Endothelial cell of umbilical vein (primary cell): Measurements from ENCODE around the gene ETV6.

Experiments
- EZH2 ChIP-seq: IDR thresholded peaks from 2 replicates; pipeline ENCODE4 v1.6.1; 2012; ENCODE audit warnings: borderline replicate concordance, low read depth, mild to moderate bottlenecking, moderate library complexity, low read length, inconsistent platforms; ENCODE audit not compliant: severe bottlenecking
- FOS ChIP-seq: IDR thresholded peaks from 2 replicates; pipeline ENCODE4 v1.6.1; 2011; ENCODE audit warnings: mild to moderate bottlenecking, low read length, moderate library complexity, borderline replicate concordance; ENCODE audit not compliant: insufficient read depth
- JUN ChIP-seq: IDR thresholded peaks from 2 replicates; pipeline ENCODE4 v1.6.1; 2011; ENCODE audit warnings: borderline replicate concordance, low read depth; ENCODE audit not compliant: insufficient read length, insufficient read depth
- POLR2A ChIP-seq: IDR thresholded peaks from 2 replicates; pipeline ENCODE4 v1.6.1; 2012; ENCODE audit warnings: low read depth, mild to moderate bottlenecking, control low read depth, low read length
- POLR2AphosphoS5 ChIP-seq: IDR thresholded peaks from 2 replicates; pipeline ENCODE4 v1.6.1; 2012; ENCODE audit warnings: low read depth, mild to moderate bottlenecking, control low read depth, low read length, moderate library complexity; ENCODE audit not compliant: insufficient read depth
- TF ChIP-seq, protein P1 (sequence below), 2 donors: IDR thresholded peaks; 1 replicate in 1 of 2; 2 replicates in 1 of 2; pipeline ENCODE4 v1.5.1; 2011; ENCODE audit warnings: low read length in 2 of 2, mild to moderate bottlenecking in 2 of 2, moderate library complexity in 2 of 2, control low read depth in 1 of 2, inconsistent platforms in 1 of 2, low read depth in 1 of 2; ENCODE audit not compliant: insufficient read depth in 1 of 2; ENCODE audit errors: extremely low read depth in 1 of 2
- TF ChIP-seq, protein P2 (sequence below): IDR thresholded peaks from 2 replicates; pipeline ENCODE4 v1.6.1; 2011; ENCODE audit not compliant: insufficient read depth, insufficient read length

DNA sequence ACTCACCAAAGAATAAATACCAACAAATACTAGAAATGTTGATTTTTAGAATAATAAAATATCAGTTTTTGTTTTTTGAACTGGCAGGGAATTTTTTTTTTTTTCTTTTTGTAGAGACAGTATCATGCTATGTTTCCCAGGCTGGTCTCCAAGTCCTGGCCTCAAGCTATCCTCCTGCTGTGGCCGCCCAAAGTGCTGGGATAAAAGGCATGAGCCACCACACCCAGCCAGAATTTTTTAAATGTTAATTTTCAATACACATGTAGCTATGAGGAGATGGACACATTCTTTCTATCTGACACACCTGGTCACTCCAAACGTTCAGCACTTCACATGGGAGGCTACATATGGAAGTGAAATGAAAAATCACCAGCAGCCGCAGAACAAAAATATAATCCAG, 126.8 kb downstream of the ETV6 start:
- TF ChIP-seq FOS (no peak), POLR2A (no peak), EZH2 (no peak), POLR2AphosphoS5 (no peak), JUN (no peak)
- TF ChIP-seq, protein P1, sequence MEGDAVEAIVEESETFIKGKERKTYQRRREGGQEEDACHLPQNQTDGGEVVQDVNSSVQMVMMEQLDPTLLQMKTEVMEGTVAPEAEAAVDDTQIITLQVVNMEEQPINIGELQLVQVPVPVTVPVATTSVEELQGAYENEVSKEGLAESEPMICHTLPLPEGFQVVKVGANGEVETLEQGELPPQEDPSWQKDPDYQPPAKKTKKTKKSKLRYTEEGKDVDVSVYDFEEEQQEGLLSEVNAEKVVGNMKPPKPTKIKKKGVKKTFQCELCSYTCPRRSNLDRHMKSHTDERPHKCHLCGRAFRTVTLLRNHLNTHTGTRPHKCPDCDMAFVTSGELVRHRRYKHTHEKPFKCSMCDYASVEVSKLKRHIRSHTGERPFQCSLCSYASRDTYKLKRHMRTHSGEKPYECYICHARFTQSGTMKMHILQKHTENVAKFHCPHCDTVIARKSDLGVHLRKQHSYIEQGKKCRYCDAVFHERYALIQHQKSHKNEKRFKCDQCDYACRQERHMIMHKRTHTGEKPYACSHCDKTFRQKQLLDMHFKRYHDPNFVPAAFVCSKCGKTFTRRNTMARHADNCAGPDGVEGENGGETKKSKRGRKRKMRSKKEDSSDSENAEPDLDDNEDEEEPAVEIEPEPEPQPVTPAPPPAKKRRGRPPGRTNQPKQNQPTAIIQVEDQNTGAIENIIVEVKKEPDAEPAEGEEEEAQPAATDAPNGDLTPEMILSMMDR (IDR thresholded peaks at IDR 0.05; ENCODE audit: extremely low read depth in 1 of 2, insufficient read depth in 1 of 2, low read depth in 1 of 2, low read length in 2 of 2) = no peak
- TF ChIP-seq, protein P2, sequence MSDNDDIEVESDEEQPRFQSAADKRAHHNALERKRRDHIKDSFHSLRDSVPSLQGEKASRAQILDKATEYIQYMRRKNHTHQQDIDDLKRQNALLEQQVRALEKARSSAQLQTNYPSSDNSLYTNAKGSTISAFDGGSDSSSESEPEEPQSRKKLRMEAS = no peak
